Measurements from ENCODE around the gene IP6K2. TPM values are rescaled to one million over a fixed set of nuclear protein-coding genes. Genes with fewer than 3 reads are reported as not detected.

The IP6K2 gene
- total RNA-seq, 2 experiments from 2014 or later, result 97.2 to 121 TPM

DNA sequence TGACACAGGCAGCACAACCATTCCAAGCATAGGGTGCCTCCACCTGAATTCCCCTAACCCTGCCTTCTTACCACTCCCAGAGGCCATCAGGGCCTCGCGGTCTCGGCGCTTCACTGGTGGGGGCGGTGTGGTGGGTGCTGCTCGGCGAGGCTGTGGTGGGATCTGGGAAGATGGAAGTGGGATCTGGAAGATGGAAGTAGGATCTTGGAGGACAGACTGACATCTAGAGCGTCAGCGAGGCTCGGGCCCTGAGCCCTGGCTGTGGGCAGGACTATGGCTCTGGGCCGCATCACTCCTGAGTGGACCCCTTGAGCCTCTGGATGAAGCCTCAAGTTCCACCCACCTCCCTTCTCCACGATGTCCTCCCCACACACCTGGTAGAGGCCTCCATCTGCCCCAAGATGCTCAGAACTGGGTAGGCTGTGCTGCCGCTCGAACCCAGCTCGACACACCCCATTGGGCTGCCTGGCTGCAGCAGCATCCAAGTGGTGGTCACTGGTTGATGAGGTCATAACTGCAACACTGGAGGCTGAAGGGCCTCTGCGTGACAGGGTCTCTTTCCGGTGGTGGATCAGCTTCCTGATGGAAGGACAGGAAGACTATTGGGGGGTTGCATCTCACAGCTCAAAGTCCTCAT lies 34.9 kb downstream of the IP6K2 start:
- POLR2A ChIA-PET, result no interaction called here
- no peak for TF ChIP-seq CTCF (IDR thresholded peaks at IDR 0.05)
- H3K9me3 ChIP-seq (ENCODE audit: control insufficient read depth in 1 of 2, insufficient read depth in 1 of 2, low read length in 2 of 2), result no peaks in the 10 kb centered on the region
- DNase-seq, result no peak
- intact Hi-C loops (cut with DNase I, micrococcal nuclease), result loop anchor here (10.0 kb wide), 2 partner anchors 1167 to 1823 kb away; partner anchors contain the start of genes CACNA2D2 (in 1 of the 2) and ELP6 (in 1 of the 2)
- no peak overlapping the region for H3K27ac Mint-ChIP-seq
- H3K36me3 Mint-ChIP-seq (ENCODE audit: low read depth), result peaks cover 66% of the 10 kb centered on the region
- no peak for ATAC-seq (ENCODE audit: poor library complexity)
- CTCF ChIA-PET, result no interaction called here
- no peak overlapping the region for H3K4me3 Mint-ChIP-seq
- H3K27me3 ChIP-seq (ENCODE audit: control insufficient read depth in 1 of 2, insufficient read depth in 2 of 2, low read length in 2 of 2), result no peaks in the 10 kb centered on the region
- H3K27me3 Mint-ChIP-seq, result no peaks in the 10 kb centered on the region
- peaks cover 40% of the 10 kb centered on the region for H3K4me1 ChIP-seq (ENCODE audit: insufficient read depth, low read length)
- peaks cover 47% of the 10 kb centered on the region for H3K36me3 ChIP-seq (ENCODE audit: insufficient read depth, low read length)
- H3K9me3 Mint-ChIP-seq, result no peaks in the 10 kb centered on the region
- H3K4me1 Mint-ChIP-seq (ENCODE audit: low read depth), result peaks cover 50% of the 10 kb centered on the region
- no peak overlapping the region for H3K4me3 ChIP-seq (ENCODE audit: low read length)
- H3K27ac ChIP-seq (ENCODE audit: low read depth in 1 of 2, low read length in 2 of 2), result no peak overlapping the region

- intact Hi-C loops (cut with DNase I, micrococcal nuclease), result loop anchor here (10.0 kb wide), 2 partner anchors 1167 to 1823 kb away; partner anchors contain the start of genes CACNA2D2 (in 1 of the 2) and ELP6 (in 1 of the 2)
Observed at GRCh38 chr3:48681541-48681880, 35.5 kb downstream of the IP6K2 start.

DNA sequence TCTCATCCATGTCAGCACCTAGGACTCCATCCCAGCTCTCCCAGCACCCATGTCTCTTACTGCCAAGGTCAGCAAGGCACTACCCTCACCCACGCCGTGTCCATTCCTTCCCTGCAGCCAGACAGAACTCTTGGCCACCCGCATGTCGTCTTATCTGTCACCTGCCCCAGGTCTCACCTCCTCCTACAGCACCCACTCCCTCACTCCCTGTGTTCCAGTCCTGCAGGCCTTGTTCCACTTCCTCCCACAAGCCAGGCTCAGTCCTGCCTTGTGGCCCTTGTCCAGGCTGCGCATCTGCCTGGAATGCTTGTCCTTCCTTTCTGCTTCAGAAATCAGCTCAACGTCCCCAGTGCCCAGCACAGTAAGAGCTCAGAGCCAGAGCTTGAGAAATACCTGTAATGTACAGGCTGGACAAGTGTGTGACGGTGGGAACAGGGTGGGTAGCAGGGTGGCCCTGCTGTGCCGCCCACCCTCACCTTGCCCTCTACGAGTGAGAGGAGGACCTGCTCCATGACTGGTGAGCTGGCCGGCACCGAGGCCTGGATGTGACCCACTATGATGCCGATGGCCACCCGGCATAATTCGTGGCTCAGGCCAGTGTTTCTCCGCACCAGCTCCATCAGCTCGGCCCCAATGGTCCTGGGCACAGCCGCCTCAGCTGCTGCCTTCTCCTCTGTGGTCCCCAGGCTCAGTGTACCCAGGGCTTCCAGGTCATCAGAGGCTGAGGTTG lies 36.0 kb downstream of the IP6K2 start:
- intact Hi-C loops (cut with DNase I, micrococcal nuclease), result loop anchor here (10.0 kb wide), 2 partner anchors 1166 to 1824 kb away; partner anchors contain the start of genes CACNA2D2 (in 1 of the 2) and ELP6 (in 1 of the 2)
- H3K27ac Mint-ChIP-seq, result no peak overlapping the region

More at GRCh38 chr3:48681541-48681880, 35.5 kb downstream of the IP6K2 start:
- ATAC-seq (ENCODE audit: poor library complexity) (no peak), DNase-seq (peak in 1 of 14 experiments; percentile 14)
- H3K9me3 ChIP-seq (ENCODE audit: control insufficient read depth in 1 of 2, insufficient read depth in 1 of 2, low read length in 2 of 2), result no peaks in the 10 kb centered on the region
- H3K27ac ChIP-seq (ENCODE audit: low read depth in 1 of 2, low read length in 2 of 2), result no peak overlapping the region
- H3K9me3 Mint-ChIP-seq, result no peaks in the 10 kb centered on the region
- H3K4me3 Mint-ChIP-seq, result no peak overlapping the region
- peaks cover 62% of the 10 kb centered on the region for H3K36me3 Mint-ChIP-seq (ENCODE audit: low read depth)
- H3K4me1 Mint-ChIP-seq (ENCODE audit: low read depth), result peaks cover 48% of the 10 kb centered on the region
- no peak for TF ChIP-seq CTCF (IDR thresholded peaks at IDR 0.05)
- POLR2A ChIA-PET, result no interaction called here
- peaks cover 36% of the 10 kb centered on the region for H3K4me1 ChIP-seq (ENCODE audit: insufficient read depth, low read length)
- H3K27me3 Mint-ChIP-seq, result no peaks in the 10 kb centered on the region
- no peaks in the 10 kb centered on the region for H3K27me3 ChIP-seq (ENCODE audit: control insufficient read depth in 1 of 2, insufficient read depth in 2 of 2, low read length in 2 of 2)
- CTCF ChIA-PET, result no interaction called here
- H3K4me3 ChIP-seq (ENCODE audit: low read length), result no peak overlapping the region
- peaks cover 46% of the 10 kb centered on the region for H3K36me3 ChIP-seq (ENCODE audit: insufficient read depth, low read length)
- no peak overlapping the region for H3K27ac Mint-ChIP-seq

More for the DNA sequence above, 36.0 kb downstream of the IP6K2 start:
- Mint-ChIP-seq H3K4me3 (peak overlapping the region; percentile 42), H3K36me3 (ENCODE audit: low read depth) (peaks cover 59% of the 10 kb centered on the region), H3K27me3 (no peaks in the 10 kb centered on the region), H3K4me1 (ENCODE audit: low read depth) (peaks cover 43% of the 10 kb centered on the region), H3K9me3 (no peaks in the 10 kb centered on the region)
- no peak for ATAC-seq (ENCODE audit: poor library complexity)
- Histone ChIP-seq H3K36me3 (ENCODE audit: insufficient read depth, low read length) (peaks cover 46% of the 10 kb centered on the region), H3K9me3 (ENCODE audit: control insufficient read depth in 1 of 2, insufficient read depth in 1 of 2, low read length in 2 of 2) (no peaks in the 10 kb centered on the region), H3K4me3 (ENCODE audit: low read length) (no peak overlapping the region), H3K4me1 (ENCODE audit: insufficient read depth, low read length) (peaks cover 31% of the 10 kb centered on the region), H3K27ac (ENCODE audit: low read depth in 1 of 2, low read length in 2 of 2) (no peak overlapping the region), H3K27me3 (ENCODE audit: control insufficient read depth in 1 of 2, insufficient read depth in 2 of 2, low read length in 2 of 2) (no peaks in the 10 kb centered on the region)
- ChIA-PET CTCF (no interaction called here), POLR2A (no interaction called here)
- peak in 1 of 14 experiments; percentile 15 for DNase-seq
- TF ChIP-seq CTCF (IDR thresholded peaks at IDR 0.05), result no peak

All from CD4-positive, alpha-beta T cell (primary cell).